Epithelial cell of esophagus (primary cell): Measurements from ENCODE around the gene BBS7.

Experiments
- DNase-seq: peaks from one replicate; pipeline ENCODE4 v3.0.0; 2010; ENCODE audit warnings: low read depth
- H3K4me3 ChIP-seq: 2 replicates; pipeline ENCODE4 v1.5.1; 2011; ENCODE audit warnings: mild to moderate bottlenecking, low read length, control low read depth
- TF ChIP-seq, protein P1 (sequence below): IDR thresholded peaks from 2 replicates; pipeline ENCODE4 v1.5.1; 2011; ENCODE audit warnings: low read depth, mild to moderate bottlenecking, low read length, control low read depth, inconsistent platforms; ENCODE audit not compliant: insufficient read depth; ENCODE audit errors: missing control alignments

Gene BBS7

GRCh38 chr4:121885115-121885514, 14.8 kb upstream of the BBS7 start:
- no peak overlapping the region for H3K4me3 ChIP-seq
- no peak for DNase-seq

GRCh38 chr4:121881158-121881557, 10.9 kb upstream of the BBS7 start:
- DNase-seq: no peak
- H3K4me3 ChIP-seq: no peak overlapping the region
- TF ChIP-seq, protein P1, sequence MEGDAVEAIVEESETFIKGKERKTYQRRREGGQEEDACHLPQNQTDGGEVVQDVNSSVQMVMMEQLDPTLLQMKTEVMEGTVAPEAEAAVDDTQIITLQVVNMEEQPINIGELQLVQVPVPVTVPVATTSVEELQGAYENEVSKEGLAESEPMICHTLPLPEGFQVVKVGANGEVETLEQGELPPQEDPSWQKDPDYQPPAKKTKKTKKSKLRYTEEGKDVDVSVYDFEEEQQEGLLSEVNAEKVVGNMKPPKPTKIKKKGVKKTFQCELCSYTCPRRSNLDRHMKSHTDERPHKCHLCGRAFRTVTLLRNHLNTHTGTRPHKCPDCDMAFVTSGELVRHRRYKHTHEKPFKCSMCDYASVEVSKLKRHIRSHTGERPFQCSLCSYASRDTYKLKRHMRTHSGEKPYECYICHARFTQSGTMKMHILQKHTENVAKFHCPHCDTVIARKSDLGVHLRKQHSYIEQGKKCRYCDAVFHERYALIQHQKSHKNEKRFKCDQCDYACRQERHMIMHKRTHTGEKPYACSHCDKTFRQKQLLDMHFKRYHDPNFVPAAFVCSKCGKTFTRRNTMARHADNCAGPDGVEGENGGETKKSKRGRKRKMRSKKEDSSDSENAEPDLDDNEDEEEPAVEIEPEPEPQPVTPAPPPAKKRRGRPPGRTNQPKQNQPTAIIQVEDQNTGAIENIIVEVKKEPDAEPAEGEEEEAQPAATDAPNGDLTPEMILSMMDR: no peak

More at GRCh38 chr4:121885115-121885514, 14.8 kb upstream of the BBS7 start:
- TF ChIP-seq, protein P1: no peak

DNA sequence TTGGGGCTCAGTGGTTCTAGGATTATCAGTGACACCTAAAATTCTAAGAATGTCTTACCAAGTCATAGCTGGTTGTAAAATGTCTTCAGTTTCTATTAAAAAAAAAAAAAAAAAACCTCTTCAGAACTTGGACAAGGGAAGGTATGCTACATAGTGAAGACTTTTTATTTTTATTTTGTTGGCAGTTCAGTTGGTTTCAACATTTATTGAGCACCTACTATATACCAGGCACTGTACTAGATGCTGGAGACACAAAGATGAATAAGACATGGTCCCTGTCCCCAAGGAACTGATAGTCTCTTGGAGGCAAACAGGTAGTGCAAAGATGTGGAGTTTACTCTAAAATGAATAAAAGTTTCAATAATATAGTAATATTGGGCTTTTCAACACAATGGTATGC, 8.9 kb upstream of the BBS7 start:
- TF ChIP-seq, protein P1: no peak
- H3K4me3 ChIP-seq: no peak overlapping the region
- DNase-seq: no peak

- no peak overlapping the region for H3K4me3 ChIP-seq
- DNase-seq: peak; percentile 16
- TF ChIP-seq, protein P1: peak; percentile 26
These were observed 6.9 kb upstream of the BBS7 start for GRCh38 chr4:121877041-121877773.

GRCh38 chr4:121876070-121876469, 5.8 kb upstream of the BBS7 start:
- TF ChIP-seq, protein P1: no peak
- H3K4me3 ChIP-seq: no peak overlapping the region
- DNase-seq: no peak

- TF ChIP-seq, protein P1: no peak
- no peak for DNase-seq
- H3K4me3 ChIP-seq: no peak overlapping the region
These were observed 5.4 kb upstream of the BBS7 start for GRCh38 chr4:121875652-121876051.

- TF ChIP-seq, protein P1: no peak
- DNase-seq: no peak
- H3K4me3 ChIP-seq: no peak overlapping the region
These were observed 3.3 kb upstream of the BBS7 start for GRCh38 chr4:121873604-121874003.
